ENCODE measurements around the gene RPL36.
"Not testable (repeated sequence)": the region's sequence is repeated elsewhere in the genome, so short reads cannot be mapped to it uniquely, and the experiment has no call there.

Gene RPL36

DNA sequence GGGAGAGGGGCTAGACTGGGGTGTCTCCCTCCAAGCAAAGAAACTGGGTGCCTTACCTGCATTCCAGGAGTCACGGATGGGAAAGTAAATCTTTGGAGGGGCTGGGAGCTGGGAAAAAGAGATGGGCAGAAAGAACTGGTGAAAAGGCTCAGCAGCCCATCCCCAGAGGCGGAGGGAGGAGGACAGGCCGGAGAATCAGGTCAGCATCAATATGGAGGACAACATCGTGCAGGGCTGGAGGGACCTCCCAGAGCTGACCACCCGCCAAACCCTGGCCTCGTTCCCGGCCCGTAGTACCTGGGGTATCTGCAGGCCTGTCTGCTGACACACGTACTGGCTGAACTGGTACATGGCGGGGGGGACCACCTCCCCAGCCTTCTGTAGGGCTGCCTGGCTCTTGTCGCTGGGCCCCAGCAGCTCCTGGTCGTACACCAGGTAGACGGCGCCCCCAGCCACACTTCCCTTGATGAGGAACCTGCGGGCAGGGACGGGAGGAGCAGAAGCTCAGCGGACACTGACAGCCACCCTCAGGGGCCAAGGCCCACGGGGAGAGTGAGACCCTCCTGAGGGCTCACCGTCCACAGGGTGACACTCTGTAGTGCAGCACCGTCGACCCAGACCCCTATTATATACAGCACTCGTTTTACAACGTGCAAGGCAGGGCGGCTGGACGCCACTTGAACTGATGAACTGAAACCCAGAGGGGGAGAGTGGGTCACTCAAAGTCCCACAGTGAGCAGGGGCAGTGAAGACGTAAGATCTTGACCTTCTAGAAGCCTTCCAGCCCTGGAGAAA lies 10.6 kb upstream of the RPL36 start:
- Mint-ChIP-seq H3K36me3 (ENCODE audit: low read depth) (peaks cover 2% of the 10 kb centered on the region), H3K4me3 (peak overlapping the region; percentile 98), H3K27me3 (ENCODE audit: low read depth) (peaks cover 5% of the 10 kb centered on the region), H3K27ac (peak overlapping the region; percentile 90), H3K9me3 (no peaks in the 10 kb centered on the region), H3K4me1 (ENCODE audit: low read depth) (peaks cover 16% of the 10 kb centered on the region)
- DNase-seq (ENCODE audit: low spot score): no peak

DNA sequence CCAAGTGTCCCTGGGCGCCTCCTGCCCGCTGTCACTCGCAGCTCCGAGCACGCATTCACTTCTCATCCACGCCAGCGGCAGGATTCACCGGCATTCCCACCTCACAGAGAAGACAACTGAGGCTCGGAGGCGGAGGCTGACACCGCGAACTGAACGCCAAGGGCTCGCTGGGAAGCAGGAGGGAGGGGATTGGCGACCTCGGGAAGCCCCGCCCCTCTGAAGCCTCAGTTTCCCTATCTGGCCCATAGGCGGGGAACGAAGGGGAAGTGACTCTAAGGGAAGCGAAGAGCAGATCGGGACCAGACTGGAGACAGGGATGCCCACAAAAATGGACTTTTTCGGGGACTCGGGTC lies 10.0 kb upstream of the RPL36 start:
- H3K4me3 Mint-ChIP-seq: peak overlapping the region; percentile 98
- no peaks in the 10 kb centered on the region for H3K36me3 Mint-ChIP-seq (ENCODE audit: low read depth)
- peaks cover 16% of the 10 kb centered on the region for H3K4me1 Mint-ChIP-seq (ENCODE audit: low read depth)
- no peak for DNase-seq (ENCODE audit: low spot score)
- H3K27me3 Mint-ChIP-seq (ENCODE audit: low read depth): peaks cover 5% of the 10 kb centered on the region
- no peaks in the 10 kb centered on the region for H3K9me3 Mint-ChIP-seq
- peak overlapping the region; percentile 90 for H3K27ac Mint-ChIP-seq

DNA sequence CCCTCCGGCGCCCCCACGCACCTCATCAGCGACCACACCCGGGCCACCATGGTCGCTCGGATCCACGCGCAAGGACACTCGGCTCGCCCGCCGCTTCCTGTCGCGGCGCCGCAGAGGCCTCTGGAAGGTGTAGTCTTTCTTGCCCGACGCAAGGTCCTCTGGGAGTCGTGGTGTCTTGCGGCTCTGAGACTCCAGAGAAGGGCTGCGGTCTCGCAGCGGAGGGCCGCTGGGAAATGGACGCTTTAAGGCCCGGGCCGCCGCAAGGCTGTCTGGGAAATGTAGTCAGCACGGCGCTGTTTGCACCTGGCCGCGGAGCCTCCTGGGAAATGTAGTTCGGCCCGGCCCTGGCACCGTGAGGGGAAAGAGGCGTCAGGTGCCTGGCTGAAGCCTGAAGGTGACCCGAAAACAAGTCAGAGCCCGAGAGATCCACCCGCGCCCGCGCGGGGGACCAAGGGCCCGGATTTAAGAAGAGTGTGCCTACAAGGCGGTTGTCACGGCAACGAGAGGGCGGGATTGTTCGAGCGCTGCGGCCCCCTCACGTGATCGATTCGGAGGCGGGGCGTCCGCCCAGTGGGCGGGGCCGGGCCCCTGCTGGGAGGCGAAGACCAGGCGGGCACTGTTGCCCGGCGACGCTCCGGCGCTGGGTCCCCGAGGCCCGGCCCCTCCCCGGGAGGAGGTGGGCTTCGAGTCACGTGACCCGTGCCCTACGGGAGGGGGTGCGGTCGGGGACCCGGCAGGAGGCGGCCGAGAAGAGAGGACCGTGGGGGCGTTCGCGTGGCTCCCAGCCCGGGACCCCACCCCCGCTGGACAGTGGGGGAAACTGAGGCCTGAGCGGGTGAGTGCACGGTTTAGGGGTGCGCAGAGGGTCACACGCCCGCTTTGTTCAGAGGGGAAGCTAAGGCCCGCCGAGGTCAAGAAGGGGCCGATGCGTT lies 9.4 kb upstream of the RPL36 start, which contains the start of the genes HSD11B1L and MICOS13:
Gene HSD11B1L (plus strand): TSS at position 591 of the 932 bp plus-strand sequence. CDS start 3,806 bp downstream, outside the sequence.
Gene MICOS13 (minus strand): TSS at position 80 of the 932 bp plus-strand sequence. CDS start 30 bp downstream, at position 50.
- H3K9me3 Mint-ChIP-seq: no peaks in the 10 kb centered on the region
- peaks cover 16% of the 10 kb centered on the region for H3K4me1 Mint-ChIP-seq (ENCODE audit: low read depth)
- H3K27me3 Mint-ChIP-seq (ENCODE audit: low read depth): peaks cover 5% of the 10 kb centered on the region
- H3K4me3 Mint-ChIP-seq: peak within 1 kb of the TSS; percentile 98
- no peaks in the 10 kb centered on the region for H3K36me3 Mint-ChIP-seq (ENCODE audit: low read depth)
- peak; percentile 98 for DNase-seq (ENCODE audit: low spot score)
- H3K27ac Mint-ChIP-seq: peak within 1 kb of the TSS; percentile 90

DNA sequence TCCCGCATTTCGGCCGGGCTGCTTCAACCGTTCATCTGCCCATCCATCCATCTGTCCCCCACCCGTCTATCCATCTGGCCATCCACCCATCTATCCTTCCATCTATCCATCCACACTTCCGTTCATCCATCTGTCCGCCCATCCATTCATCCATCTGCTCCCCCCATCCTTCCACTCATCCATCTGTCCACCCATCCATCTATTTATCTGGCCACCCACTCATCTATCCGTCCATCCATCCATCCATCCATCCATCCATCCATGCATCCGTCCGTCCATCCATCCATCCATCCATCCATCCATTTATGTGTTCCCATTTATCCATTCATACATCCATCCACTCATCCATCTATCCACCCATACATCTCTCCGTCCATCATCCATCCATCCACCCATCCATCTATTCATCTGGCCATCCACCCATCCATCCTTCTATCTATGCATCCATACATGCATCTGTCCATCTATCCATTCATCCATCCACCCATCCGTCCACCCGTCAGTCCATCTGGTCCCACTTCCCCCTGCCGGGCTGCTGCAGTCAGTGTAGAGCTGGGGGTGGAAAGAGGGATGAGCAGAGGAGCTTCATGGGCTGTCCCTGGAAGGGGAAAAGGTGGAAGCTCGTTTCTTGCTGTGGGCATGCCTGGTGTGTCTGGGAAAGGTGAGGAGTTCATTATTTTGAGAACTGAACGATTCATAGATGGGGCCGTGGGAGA lies 8.5 kb upstream of the RPL36 start:
- DNase-seq (ENCODE audit: low spot score): no peak
- H3K4me1 Mint-ChIP-seq (ENCODE audit: low read depth): peaks cover 19% of the 10 kb centered on the region
- no peaks in the 10 kb centered on the region for H3K36me3 Mint-ChIP-seq (ENCODE audit: low read depth)
- peak overlapping the region; percentile 70 for H3K27ac Mint-ChIP-seq
- peak overlapping the region; percentile 66 for H3K4me3 Mint-ChIP-seq
- H3K27me3 Mint-ChIP-seq (ENCODE audit: low read depth): peaks cover 5% of the 10 kb centered on the region
- H3K9me3 Mint-ChIP-seq: no peaks in the 10 kb centered on the region

DNA sequence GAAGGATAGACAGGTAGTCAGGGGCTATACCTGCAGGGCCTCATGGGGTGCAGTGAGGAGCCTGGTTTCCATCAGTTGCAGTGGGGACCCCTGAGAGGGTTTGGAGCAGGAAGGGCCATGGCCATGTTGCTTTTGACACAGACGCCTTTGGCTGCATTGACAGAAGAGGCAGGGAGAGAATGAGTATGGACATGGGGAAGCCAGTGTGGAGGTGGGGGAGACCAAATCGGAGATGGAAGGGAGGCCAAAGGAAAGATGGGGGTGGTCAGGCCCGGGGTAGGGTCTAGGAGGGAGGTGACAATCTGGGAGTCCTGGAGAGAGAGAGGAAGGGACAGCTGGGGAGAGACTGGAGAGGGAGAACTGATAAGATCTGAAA lies 8.0 kb upstream of the RPL36 start:
- H3K9me3 Mint-ChIP-seq: no peaks in the 10 kb centered on the region
- H3K36me3 Mint-ChIP-seq (ENCODE audit: low read depth): no peaks in the 10 kb centered on the region
- peaks cover 20% of the 10 kb centered on the region for H3K4me1 Mint-ChIP-seq (ENCODE audit: low read depth)
- peak overlapping the region; percentile 66 for H3K4me3 Mint-ChIP-seq
- H3K27ac Mint-ChIP-seq: peak overlapping the region; percentile 7
- no peak for DNase-seq (ENCODE audit: low spot score)
- H3K27me3 Mint-ChIP-seq (ENCODE audit: low read depth): peaks cover 5% of the 10 kb centered on the region

DNA sequence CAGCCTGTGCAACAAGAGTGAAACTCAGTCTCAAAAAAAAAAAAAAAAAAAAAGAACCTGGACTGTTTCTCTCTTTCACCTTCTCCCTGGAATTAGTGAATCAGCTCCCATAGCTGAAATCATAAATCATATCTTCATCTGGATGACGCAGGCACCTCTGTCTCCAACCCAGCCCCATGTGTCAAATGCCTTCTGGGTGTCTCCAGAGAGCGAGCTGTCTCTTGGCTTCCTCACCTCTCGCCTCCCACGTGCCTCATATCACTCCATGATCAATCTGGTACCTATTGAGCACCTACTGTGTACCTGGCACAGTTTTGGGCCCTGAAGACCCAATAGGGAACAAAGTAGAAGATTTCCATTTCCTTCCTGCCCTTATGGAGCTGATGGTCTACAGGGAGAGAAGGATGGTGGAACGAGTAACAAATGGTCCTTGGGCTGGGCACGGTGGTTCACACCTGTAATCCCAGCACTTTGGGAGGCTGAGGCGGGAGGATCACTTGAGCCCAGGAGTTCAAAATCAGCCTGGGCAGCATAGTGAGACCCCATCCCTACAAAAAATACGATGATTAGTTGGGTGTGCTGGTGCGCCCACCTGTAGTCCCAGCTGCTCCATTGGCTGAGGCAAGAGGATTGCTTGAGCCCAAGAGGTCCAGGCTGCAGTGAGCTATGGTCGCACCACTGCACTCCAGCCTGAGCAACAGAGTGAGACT lies 6.8 kb upstream of the RPL36 start:
- Mint-ChIP-seq H3K36me3 (ENCODE audit: low read depth) (no peaks in the 10 kb centered on the region), H3K4me3 (peak overlapping the region; percentile 16), H3K27ac (no peak overlapping the region), H3K27me3 (ENCODE audit: low read depth) (peaks cover 5% of the 10 kb centered on the region), H3K9me3 (no peaks in the 10 kb centered on the region), H3K4me1 (ENCODE audit: low read depth) (peaks cover 20% of the 10 kb centered on the region)
- no peak for DNase-seq (ENCODE audit: low spot score)

DNA sequence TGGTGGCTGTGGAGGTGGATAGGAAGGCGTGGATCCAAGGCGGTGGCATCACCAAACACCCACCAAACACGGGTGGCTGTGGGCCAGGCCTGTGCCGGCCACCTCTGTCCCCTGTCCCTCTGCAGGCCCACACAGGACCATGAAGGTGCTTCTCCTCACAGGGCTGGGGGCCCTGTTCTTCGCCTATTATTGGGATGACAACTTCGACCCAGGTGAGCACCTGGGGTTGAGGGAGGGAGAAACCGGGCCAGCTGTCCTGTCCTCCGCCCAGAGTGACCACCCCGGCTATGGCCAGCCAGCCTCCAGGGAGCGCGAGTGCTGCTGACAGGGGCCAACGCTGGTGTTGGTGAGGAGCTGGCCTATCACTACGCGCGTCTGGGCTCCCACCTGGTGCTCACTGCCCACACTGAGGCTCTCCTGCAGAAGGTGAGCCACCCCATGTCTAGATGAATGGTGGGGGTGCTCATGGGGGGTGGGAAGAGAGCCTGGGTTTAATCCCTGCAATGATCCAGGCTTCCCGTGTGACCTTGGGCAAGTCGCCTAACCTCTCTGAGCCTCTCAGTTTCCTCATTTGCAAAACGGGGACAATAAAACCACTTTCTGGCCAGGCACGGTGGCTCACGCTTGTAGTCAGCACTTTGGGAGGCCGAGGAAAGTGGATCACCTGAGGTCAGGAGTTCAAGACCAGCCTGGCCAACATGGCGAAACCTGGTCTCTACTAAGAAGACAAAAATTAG lies 5.2 kb upstream of the RPL36 start:
- H3K36me3 Mint-ChIP-seq (ENCODE audit: low read depth): no peaks in the 10 kb centered on the region
- no peak overlapping the region for H3K4me3 Mint-ChIP-seq
- peaks cover 5% of the 10 kb centered on the region for H3K27me3 Mint-ChIP-seq (ENCODE audit: low read depth)
- H3K27ac Mint-ChIP-seq: no peak overlapping the region
- peaks cover 18% of the 10 kb centered on the region for H3K4me1 Mint-ChIP-seq (ENCODE audit: low read depth)
- DNase-seq (ENCODE audit: low spot score): no peak
- H3K9me3 Mint-ChIP-seq: no peaks in the 10 kb centered on the region

DNA sequence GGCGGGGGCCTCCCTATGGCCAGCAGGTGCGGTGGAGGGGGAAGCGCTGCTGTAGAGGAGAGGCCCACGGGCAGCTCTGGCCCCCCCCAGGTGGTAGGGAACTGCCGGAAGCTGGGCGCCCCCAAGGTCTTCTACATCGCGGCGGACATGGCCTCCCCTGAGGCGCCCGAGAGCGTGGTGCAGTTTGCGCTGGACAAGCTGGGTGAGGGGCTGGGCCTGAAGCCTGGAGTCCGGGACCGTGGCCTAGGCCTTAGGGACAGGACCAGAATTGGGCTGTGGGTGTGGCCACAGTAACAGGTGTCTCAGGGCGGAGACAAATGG lies 3.8 kb upstream of the RPL36 start:
- peaks cover 20% of the 10 kb centered on the region for H3K4me1 Mint-ChIP-seq (ENCODE audit: low read depth)
- DNase-seq (ENCODE audit: low spot score): no peak
- H3K27ac Mint-ChIP-seq: peak overlapping the region; percentile 89
- H3K4me3 Mint-ChIP-seq: peak overlapping the region; percentile 86
- H3K9me3 Mint-ChIP-seq: no peaks in the 10 kb centered on the region
- H3K36me3 Mint-ChIP-seq (ENCODE audit: low read depth): peaks cover 10% of the 10 kb centered on the region
- peaks cover 3% of the 10 kb centered on the region for H3K27me3 Mint-ChIP-seq (ENCODE audit: low read depth)

DNA sequence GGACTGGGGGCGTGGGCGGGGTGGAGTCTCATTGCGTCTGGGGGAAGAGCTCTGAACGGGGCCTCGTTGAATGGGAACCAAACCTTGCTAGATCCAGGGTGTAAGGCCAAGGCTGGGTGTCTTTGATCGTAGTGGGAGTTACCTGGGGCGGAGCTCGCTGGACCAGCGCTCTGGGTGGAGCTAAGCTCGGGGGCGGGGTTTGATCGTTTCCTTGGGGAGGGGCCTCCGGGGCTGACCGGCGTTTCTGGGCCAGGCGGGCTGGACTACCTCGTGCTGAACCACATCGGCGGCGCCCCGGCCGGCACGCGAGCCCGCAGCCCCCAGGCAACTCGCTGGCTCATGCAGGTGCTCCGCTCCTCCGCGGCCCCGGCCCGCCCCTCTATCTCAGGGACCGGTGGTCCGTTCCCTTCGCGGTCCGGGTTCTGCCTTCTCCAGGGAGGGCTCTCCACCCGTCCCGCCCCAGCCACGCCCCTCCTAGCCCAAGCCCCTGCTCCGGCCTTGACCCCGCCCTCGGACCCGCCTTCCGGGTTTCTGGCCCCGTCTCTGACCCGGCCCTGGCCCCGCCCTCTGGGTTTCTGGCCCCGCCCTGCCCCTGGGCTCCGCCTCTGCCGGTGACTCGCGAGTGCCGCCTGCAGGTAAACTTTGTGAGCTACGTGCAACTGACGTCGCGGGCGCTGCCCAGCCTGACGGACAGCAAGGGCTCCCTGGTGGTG lies 3.3 kb upstream of the RPL36 start:
- Mint-ChIP-seq H3K9me3 (no peaks in the 10 kb centered on the region), H3K27ac (peak overlapping the region; percentile 89), H3K4me3 (peak overlapping the region; percentile 86), H3K27me3 (ENCODE audit: low read depth) (no peaks in the 10 kb centered on the region), H3K4me1 (ENCODE audit: low read depth) (peaks cover 16% of the 10 kb centered on the region), H3K36me3 (ENCODE audit: low read depth) (peaks cover 10% of the 10 kb centered on the region)
- DNase-seq (ENCODE audit: low spot score): peak; percentile 98

DNA sequence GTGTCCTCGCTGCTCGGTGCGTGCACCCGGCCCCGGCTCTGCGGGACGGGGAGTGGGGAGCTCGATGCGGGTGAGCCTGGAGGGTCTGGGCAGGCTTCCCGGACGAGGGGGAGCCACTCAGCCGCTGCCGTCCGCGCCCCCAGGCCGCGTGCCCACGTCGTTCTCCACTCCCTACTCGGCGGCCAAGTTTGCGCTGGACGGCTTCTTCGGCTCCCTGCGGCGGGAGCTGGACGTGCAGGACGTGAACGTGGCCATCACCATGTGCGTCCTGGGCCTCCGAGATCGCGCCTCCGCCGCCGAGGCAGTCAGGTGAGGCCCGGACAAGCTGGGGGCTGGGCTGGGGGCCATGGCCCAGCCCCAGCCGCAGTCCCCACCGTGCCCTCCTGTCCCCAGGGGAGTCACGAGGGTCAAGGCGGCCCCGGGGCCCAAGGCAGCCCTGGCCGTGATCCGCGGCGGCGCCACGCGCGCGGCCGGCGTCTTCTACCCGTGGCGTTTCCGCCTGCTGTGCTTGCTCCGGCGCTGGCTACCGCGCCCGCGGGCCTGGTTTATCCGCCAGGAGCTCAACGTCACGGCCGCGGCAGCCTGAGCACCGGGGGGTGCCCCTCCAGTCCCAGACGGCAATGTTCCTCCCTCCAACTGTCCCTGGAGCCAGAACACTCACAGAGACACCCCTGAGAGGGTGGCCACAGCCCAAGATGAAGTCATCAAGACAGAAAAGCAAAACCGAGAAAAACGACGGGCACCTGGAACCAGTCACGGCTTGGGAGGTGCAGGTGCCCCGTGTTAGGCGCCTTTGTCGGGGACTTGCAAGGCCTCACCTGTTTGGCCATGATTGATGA lies 2.5 kb upstream of the RPL36 start:
- Mint-ChIP-seq H3K4me3 (peak overlapping the region; percentile 56), H3K9me3 (no peaks in the 10 kb centered on the region), H3K36me3 (ENCODE audit: low read depth) (peaks cover 17% of the 10 kb centered on the region), H3K27ac (no peak overlapping the region), H3K4me1 (ENCODE audit: low read depth) (peaks cover 13% of the 10 kb centered on the region), H3K27me3 (ENCODE audit: low read depth) (no peaks in the 10 kb centered on the region)
- DNase-seq (ENCODE audit: low spot score): no peak

DNA sequence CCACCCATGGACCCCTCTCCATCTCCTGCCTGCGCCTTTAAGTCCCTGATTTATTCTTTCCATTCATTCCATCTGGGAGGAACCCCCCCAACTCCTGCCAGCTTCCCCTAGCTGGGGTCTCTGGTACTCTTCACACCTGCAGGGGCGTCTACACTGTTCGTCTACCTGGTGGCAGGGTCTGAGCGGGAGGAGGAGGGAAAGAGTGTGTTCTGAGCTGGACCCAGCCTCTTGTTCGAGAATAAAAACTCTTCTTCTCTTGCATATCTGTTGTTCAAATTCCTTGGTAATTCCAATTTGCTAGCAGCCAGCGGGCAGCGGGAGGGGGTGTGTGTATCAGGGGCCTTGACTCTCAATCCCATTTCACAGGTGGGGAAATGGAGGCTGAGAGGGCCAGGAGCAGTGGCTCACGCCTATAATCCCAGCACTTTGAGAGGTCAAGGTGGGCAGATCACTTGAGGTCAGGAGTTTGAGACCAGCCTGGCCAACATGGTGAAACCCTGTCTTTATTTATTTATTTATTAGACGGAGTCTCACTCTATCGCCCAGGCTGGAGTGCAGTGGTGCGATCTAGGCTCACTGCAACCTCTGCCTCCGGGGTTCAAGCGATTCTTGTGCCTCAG lies 1.7 kb upstream of the RPL36 start:
- H3K9me3 Mint-ChIP-seq: not testable (repeated sequence)

More for the DNA sequence above, 1.7 kb upstream of the RPL36 start:
- Mint-ChIP-seq H3K4me1 (ENCODE audit: low read depth) (peaks cover 13% of the 10 kb centered on the region), H3K4me3 (peak overlapping the region; percentile 56), H3K27ac (peak overlapping the region; percentile 3), H3K36me3 (ENCODE audit: low read depth) (peaks cover 23% of the 10 kb centered on the region)
- DNase-seq (ENCODE audit: low spot score); H3K27me3 Mint-ChIP-seq (ENCODE audit: low read depth): not testable (repeated sequence)

All from T-helper 2 cell treated with Interferon-gamma antibody and Interleukin-4, amounts not matched to agents 5 μg/mL and 100 μg/mL, for 36 hours (primary cell).